ENCODE results near the gene RARRES2.
"Not testable (repeated sequence)": the region's sequence is repeated elsewhere in the genome, so short reads cannot be mapped to it uniquely, and the experiment has no call there.

RARRES2 gene

DNA sequence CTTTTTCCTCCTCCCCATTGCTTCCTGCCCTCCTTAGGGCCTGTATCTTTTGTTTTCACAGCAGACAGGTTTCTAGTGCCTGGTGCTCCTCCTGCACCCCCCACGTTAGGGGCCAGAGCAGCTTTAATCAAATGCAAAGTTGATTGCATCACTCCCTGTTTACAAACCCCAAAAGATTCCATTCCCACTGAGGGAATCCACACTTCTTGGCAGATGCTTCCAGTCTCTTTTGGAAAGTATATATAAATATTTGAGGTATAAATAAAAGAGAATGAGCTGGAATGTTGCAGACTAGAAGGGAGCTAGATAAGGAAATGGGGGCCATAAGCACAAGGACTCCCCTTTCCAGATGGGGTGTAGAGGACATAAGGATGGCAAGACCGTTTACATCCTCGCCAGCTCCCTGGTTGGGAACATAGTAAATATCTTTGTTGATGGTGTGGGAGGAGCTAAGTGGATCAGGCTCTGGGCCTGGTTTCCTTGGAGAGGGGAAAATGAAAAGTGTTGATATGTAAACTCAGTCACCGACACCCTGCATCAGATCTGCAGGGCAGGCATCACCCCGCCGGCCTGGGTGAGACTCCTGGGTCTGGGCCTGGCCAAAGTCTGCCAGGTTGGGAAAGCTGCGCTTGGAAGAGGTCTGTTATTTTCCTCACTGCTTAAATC, 6.2 kb downstream of the RARRES2 start:
- FAIRE-seq: no peak

GRCh38 chr7:150334108-150334507, 7.3 kb downstream of the RARRES2 start:
- no peak for FAIRE-seq

DNA sequence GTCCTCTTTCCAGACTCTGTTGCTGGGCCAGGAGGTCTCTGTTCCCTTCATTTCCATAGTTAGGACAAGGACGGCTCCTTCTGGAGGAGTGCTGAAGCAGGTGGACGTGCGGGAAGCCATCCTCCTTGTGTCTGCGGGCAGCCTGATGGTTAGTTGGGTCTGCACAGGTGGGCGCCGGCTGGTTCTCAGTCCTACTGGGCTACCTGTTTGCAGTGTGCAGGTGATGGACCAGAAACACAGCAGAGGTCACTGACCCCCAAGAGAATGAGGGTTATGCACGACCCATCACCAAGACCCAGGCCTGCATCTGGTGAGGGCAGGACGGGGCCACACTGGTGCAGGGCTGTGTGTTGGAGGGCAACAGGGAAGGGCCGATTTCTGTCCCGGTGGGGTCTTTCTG, 7.8 kb downstream of the RARRES2 start:
- no peak for FAIRE-seq

DNA sequence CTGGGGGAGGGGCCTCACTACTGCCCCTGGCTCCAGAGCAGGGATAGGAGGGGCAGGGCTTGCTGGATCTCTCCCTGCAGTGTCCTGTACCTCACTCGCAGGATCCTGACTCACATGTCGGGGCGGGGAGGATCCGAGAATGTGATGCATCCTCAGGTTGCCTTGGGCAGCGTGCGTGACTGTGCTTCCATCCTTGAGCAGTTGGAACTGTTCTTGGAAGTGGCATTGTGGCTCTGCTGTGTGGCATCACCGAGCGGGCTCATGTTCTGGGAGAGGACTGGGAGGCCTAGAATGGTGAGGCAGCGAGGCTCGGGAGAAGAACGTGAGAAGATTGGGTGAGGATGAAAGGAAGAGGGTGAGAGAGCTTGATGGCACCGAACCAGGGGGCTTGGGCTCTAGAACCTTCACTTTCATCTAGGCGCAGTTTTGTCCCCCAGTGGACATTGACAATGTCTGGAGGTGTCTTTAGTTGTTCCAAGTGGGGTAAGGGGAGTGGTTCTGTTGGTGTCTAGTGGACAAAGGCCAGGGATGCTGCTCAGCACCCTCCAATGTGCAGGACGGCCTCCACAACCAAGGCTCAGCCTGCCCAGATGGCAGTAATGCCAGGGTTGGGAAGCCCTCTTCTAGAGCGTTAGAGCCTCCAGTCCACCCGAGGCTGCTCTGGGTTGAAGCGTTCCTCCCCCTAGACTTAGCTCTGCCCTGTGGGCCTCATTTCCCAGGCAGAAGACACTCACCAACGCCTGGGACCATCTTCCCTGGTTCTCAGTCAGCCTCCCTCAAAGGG, 8.4 kb downstream of the RARRES2 start:
- FAIRE-seq: no peak

DNA sequence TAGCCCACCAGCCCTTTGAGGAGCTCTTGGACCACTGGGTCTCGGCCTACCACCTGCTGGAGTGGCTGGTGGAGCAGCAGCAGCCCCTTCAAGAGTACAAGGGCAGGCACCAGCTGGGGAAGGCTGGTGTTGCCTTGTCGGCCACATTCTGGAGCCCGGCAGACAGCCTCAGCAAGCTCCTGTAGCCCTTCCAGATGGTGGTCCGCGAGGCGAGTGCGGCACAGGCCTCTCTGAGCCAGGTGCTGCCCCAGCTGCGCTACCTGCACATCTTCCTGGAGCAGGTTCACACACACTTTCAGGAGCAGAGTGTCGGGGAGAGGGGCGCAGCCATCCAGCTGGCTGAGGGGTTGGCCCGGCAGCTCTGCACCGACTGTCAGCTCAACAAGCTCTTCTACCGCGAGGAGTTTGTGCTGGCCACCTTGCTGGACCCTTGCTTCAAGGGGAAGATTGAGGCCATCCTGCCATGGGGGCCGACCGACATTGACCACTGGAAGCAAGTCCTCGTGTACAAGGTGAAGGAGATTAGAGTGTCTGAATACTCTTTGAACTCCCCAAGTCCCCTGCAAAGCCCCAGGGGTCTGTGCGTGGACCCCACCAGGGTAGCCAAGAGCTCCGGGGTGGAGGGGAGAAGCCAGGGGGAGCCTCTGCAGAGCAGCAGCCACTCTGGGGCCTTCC, 11.1 kb downstream of the RARRES2 start:
- no peak for FAIRE-seq

DNA sequence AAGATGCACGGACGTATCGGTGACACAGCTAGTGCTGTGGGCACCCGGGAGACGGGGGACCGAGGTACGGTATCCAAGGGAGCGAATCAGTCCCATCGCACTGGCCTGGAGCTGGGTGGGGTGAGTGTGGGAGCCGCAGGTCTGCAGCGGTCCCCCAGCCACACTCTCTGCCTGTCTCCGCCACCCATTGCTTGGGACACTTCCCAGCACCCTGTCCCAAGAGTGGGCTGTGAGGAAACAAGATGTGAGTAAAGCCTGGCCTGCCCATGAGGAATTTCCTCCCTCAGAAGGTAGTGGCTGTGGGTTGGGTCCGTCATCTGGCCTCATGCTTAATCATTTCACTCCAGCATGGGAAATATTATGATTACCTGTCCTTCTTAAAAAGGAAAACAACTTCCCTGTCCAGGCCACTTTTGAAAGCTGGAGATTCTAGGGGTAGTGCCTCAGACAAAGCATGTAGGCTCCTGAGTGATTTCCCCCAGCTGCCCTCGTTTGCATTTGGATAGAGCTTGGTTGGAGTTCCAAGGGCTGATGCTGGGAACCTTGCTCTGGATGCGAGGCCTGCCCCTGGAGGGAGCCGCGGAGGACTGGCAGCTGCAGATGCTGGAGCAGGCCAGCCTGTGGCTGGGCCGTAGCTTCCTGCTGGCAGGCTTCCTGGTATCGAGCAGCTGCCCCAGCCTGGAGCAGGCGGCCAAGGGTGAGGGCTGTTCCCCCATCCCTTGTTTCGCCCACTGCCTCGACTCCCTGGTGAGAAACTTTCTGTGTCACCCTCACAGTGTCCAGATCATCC, 11.9 kb downstream of the RARRES2 start:
- FAIRE-seq: no peak

DNA sequence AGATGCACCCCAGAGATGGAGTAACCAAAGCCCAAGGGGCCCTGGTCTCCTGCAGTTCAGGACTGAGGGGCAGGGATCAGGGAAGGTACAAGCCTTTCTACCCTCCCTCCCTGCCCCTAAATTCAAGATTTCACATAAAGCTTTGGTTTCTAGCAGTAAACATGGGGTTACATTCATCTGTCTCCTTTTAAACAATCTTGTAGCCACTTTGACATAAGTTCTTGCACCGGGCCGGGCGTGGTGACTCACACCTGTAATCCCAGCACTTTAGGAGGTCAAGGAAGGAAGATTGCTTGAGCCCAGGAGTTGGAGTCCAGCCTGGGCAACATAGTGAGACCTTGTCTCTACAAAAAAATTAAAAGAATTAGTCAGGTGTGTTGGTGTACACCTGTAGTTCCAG, 14.1 kb downstream of the RARRES2 start:
- FAIRE-seq: no peak

DNA sequence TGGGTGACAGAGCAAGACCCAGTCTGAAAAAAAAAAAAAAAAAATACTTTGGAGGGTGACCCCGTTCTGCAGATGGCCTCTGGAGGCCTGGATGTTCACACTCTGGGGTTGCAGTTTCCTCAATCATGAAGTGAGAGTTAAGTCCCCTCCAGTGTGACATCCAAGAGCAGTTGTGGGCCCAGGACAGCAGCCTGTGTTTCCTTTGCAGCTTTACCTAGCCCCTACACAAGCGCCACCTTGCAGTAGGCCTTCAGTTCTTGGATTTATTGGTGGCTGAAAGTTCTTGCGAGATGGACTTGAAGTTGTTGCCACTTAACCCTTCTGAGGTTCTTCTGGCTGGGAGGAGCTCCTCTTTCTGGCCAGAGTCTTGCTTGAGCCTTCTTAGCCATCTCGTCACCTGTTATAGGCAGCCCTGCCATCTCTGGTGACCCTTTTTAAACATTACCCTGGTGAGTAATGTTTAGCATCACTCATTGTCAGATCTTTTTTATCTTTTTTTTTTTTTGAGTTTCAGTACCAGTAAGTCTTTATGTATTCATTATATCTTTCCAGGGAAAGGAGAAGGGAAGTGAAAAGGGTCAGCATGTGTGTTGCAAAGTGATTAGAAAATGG, 14.7 kb downstream of the RARRES2 start:
- FAIRE-seq: no peak

DNA sequence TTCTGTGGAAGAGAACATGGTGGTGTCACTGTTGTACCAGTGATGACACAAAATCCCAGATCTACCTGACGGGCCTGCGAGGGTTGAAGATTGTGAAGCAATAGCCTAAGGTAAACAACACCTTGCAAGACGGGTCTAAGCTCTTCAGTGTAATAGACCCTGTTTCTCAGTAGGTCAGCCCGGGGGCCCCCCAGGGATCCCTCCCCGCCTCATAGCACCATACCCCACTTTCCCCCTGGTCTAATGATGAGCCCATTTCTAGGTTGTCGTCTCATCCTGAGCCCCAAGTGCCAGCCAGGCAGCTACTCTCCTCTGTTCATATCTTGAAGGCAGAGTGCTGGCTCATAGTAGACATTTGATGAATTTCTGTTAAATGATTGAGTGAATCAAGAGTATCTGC, 15.5 kb downstream of the RARRES2 start:
- FAIRE-seq: no peak

- FAIRE-seq: no peak
These were observed 16.3 kb downstream of the RARRES2 start for GRCh38 chr7:150325110-150325611.

- FAIRE-seq: no peak
These were observed 17.0 kb downstream of the RARRES2 start for GRCh38 chr7:150324373-150324961.

- FAIRE-seq: no peak
These were observed 17.6 kb downstream of the RARRES2 start for GRCh38 chr7:150323682-150324372.

DNA sequence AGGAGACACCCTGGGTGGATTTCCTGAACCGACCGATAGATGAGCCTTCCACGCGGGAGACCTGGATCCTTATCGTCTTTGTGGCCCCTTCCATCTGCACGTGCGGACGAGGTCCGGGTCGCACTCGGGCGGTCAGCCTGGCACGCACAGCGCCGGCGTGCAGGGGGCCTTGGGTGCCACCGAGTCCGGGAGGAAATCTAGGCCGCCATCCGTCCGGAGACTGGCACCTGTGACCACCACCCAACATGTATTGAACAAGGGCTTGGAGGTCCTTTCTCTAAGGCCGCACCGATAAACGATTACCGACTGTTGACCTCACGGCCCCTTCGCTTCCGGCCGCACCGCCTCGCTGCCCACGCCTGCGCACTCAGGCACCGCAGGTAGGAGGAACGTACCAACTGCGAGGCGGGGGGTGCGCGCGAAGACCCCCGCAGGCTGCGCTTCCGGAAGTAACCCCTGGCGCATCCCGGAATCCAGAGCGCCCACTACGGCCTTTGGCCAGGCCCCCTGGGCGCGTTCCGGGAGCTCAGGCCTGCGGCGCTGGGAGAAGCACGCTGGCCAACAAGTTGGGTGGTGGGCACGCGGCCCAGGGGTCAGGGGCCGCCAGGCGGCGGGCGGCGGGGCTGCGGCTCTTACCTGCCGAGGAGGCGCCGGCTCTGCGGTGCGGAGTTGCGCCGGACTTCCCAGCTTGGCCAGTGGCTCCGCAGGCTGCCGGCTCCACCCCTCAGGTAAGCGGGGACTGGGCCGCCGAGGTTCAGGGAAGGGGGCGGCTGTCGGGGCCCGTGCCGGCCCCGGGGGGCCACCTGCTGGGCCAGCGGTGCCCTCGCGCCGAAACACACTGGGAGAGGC, 18.4 kb downstream of the RARRES2 start, which contains the start of the genes ACTR3C and LRRC61:
Gene ACTR3C, minus strand, starts transcription at position 713 of the 849 bp plus-strand sequence. CDS start 28,249 bp downstream, outside the sequence.
Gene LRRC61, plus strand, starts transcription at position 523 of the 849 bp plus-strand sequence. CDS start 13,507 bp downstream, outside the sequence.
- FAIRE-seq: no peak

DNA sequence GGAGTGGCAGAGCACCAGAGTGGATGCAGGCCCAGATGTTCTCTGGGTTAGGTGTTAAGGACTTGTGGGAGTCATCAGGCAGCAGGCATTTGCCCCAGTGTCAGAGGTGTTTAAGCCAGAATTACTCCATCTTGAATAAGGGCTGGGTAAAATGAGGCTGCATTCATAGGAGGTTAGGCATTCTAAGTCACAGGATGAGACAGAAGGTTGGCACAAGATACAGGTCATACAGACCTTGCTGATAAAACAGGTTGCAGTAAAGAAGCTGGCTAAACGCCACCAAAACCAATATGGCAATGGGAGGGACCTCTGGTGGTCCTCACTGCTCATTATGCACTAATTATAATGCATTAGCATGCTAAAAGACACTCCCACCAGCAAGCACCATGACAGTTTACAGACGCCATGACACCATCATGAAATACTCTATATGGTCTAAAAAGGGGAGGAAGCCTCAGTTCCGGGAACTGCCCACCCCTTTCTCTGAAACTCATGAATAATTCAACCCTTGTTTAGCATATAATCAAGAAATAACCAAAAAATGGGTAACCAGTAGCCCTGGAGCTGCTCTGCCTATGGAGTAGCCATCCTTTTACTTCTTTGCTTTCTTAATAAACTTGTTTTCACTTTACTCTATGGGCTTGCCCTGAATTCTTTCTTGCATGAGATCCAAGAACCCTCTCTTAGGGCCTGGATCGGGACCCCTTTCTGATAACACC, 19.2 kb downstream of the RARRES2 start:
- no peak for FAIRE-seq

DNA sequence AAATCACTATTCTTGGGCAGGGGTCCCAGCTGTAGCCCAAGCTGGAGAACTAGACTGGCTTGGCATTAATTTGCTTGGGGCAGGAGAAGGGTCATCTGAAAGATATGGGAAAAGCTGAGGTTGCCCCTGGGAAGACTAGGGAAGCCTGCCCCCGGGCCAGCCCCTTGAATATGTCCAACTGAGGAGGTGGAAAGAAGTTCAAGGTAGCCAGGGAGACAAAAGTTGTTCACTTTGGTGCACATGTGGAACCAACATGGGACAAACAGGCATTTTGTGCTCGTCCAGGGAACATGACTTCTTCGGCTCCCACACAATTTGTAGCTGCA, 19.7 kb downstream of the RARRES2 start:
- no peak for FAIRE-seq

GRCh38 chr7:150317748-150318444, 23.5 kb downstream of the RARRES2 start:
- FAIRE-seq: no peak

GRCh38 chr7:150316987-150317386, 24.4 kb downstream of the RARRES2 start:
- FAIRE-seq: not testable (repeated sequence)

GRCh38 chr7:150314639-150315239, 26.7 kb downstream of the RARRES2 start:
- FAIRE-seq: peak; percentile 92

All from colon (tissue), 2 donors.